IPS DF 6.9 (cell line): ENCODE measurements around the gene PRKAR1B.

Experiments used
- DNase-seq: peaks from one replicate; pipeline ENCODE4 v3.0.0-alpha.2; 2013; ENCODE audit warnings: low read depth, low spot score
- H3K27ac ChIP-seq: one replicate; pipeline ENCODE4 v1.5.1; 2013; ENCODE audit warnings: low read length, control low read depth
- H3K27me3 ChIP-seq: 2 replicates; pipeline ENCODE4 v1.6.1; 2013; ENCODE audit warnings: mild to moderate bottlenecking, low read length; ENCODE audit not compliant: control insufficient read depth, insufficient read depth
- H3K36me3 ChIP-seq: 2 replicates; pipeline ENCODE4 v1.6.1; 2013; ENCODE audit warnings: low read length; ENCODE audit not compliant: control insufficient read depth, insufficient read depth
- H3K4me1 ChIP-seq: 2 replicates; pipeline ENCODE4 v1.6.1; 2013; ENCODE audit warnings: low read length; ENCODE audit not compliant: control insufficient read depth, insufficient read depth
- H3K4me3 ChIP-seq: 2 replicates; pipeline ENCODE4 v1.5.1; 2013; ENCODE audit warnings: mild to moderate bottlenecking, low read length
- H3K9me3 ChIP-seq: 2 replicates; pipeline ENCODE4 v1.6.1; 2013; ENCODE audit warnings: low read length, inconsistent platforms; ENCODE audit not compliant: control insufficient read depth, insufficient read depth
- WGBS: extraction: QIAGEN DNeasy Blood & Tissue Kit; methylation state at CpG from one replicate; pipeline ENCODE4 v1.1.7; 2013; ENCODE audit warnings: mixed read lengths, missing lambda C conversion rate; ENCODE audit not compliant: insufficient read length, insufficient coverage; 5-methylcytosine and 5-hydroxymethylcytosine counted together

PRKAR1B gene

DNA sequence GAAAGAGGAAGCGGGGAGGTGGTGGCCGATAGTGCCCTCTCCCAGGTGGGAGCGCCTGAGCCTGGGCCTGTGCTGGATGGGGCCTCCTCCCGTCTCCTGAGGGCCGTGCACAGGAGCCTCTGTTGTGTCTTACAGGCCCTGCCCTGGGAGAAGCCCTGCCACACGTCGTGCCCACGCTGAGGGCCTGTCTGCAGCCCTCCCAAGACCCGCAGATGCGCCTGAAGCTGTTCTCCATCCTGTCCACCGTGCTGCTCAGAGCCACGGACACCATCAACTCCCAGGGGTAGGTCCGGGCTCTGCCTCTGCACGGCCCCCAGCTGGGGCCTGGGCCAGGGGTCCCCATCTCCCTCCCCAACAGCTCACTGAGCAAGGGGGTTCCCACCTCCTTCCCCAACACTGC is 43.3 kb upstream of the PRKAR1B start:
- WGBS = no CpG with 5 or more reads among the region's 14 CpGs
- peaks cover 2% of the 10 kb centered on the region; the same call in 1 of the 2 replicates for H3K4me1 ChIP-seq
- no peak overlapping the region for H3K4me3 ChIP-seq
- DNase-seq = no peak
- no peaks in the 10 kb centered on the region for H3K27me3 ChIP-seq
- no peak overlapping the region for H3K27ac ChIP-seq
- peaks cover 5% of the 10 kb centered on the region; the same call in 1 of the 2 replicates for H3K36me3 ChIP-seq
- no peaks in the 10 kb centered on the region for H3K9me3 ChIP-seq

DNA sequence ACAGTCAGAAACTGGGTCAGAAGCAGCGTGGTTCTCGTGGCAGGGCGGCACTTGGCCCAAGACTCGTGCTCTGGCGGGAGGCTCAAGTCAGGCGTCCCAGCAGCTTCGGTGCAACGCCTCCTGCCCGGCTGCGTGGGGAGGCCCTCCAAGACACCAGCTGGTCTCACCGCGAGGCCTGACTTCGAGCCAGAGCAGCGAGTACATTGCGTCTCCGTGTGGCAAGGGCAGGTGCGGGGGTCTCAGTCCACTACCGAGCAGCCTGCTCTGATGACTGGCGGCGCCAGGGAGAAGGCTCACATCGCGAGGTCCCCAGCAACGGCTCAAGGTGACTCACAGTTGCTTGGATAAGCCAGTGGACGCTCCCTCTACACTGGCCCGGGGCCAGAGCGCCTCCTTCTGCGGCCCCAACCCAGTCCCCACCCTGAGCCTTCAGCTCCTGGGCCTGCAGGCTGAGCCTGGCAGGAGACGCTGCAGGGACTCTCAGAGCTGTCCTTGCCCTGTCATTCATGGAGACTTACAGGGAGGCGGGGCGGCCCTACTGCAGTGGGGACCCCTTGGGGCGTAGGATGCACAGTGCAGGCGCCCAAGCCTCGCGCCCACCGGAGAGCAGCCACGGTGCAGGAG is 41.9 kb upstream of the PRKAR1B start:
- WGBS = no CpG with 5 or more reads among the region's 36 CpGs
- H3K4me3 ChIP-seq = no peak overlapping the region
- peaks cover 13% of the 10 kb centered on the region for H3K36me3 ChIP-seq
- peaks cover under 1% of the 10 kb centered on the region; the same call in 1 of the 2 replicates for H3K4me1 ChIP-seq
- H3K9me3 ChIP-seq = no peaks in the 10 kb centered on the region
- no peaks in the 10 kb centered on the region for H3K27me3 ChIP-seq
- H3K27ac ChIP-seq = no peak overlapping the region
- no peak for DNase-seq

DNA sequence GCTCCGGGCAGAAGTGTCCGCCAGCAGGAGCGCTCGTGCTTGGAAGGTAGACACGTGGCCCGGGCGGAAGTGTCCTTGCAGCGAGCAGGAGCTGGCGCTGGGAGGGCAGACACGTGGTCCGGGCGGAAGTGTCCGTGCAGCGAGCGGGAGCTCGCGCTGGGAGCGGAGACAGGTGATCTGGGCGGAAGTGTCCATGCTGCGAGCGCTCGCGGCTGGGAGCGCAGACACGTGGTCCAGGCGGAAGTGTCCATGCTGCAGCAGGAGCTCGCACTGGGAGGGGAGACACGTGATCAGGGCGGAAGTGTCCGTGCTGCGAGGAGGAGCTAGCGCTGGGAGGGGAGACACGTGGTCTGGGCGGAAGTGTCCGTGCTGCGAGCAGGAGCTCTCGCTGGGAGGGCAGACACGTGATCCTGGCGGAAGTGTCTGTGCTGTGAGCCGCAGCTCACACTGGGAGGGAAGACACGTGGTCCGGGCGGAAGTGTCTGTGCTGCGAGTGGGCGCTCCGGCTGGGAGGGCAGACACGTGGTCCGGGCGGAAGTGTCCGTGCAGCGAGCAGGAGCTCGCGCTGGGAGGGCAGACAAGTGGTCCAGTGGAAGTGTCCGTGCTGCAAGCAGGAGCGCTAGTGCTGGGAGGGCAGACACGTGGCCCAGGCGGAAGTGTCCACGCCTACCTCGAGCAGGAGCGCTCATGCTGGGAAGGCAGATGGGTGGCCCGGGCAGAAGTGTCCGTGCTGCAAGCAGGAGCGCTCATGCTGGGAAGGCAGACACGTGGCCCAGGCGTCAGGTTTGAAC is 41.1 kb upstream of the PRKAR1B start:
- DNase-seq = no peak
- H3K27ac ChIP-seq = no peak overlapping the region
- whole genome bisulfite sequencing = no CpG with 5 or more reads among the region's 65 CpGs
- no peaks in the 10 kb centered on the region for H3K4me1 ChIP-seq
- H3K27me3 ChIP-seq = no peaks in the 10 kb centered on the region
- no peak overlapping the region for H3K4me3 ChIP-seq
- H3K36me3 ChIP-seq = peaks cover 19% of the 10 kb centered on the region
- no peaks in the 10 kb centered on the region for H3K9me3 ChIP-seq

DNA sequence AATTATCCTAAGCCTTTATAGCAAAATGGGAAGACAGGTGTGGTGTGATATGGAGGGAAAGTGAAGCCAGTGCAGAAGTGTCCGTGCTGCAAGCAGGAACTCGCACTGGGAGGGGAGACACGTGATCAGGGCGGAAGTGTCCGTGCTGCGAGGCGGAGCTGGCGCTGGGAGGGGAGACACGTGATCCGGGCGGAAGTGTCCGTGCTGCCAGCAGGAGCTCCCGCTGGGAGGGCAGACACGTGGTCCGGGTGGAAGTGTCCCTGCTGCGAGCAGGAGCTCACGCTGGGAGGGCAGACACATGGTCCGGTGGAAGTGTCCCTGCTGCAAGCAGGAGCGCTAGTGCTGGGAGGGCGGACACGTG is 40.5 kb upstream of the PRKAR1B start:
- no peaks in the 10 kb centered on the region for H3K4me1 ChIP-seq
- no peak for DNase-seq
- H3K4me3 ChIP-seq = no peak overlapping the region
- H3K9me3 ChIP-seq = no peaks in the 10 kb centered on the region
- H3K27me3 ChIP-seq = no peaks in the 10 kb centered on the region
- no CpG with 5 or more reads among the region's 21 CpGs for WGBS
- H3K27ac ChIP-seq = no peak overlapping the region
- H3K36me3 ChIP-seq = peaks cover 19% of the 10 kb centered on the region

DNA sequence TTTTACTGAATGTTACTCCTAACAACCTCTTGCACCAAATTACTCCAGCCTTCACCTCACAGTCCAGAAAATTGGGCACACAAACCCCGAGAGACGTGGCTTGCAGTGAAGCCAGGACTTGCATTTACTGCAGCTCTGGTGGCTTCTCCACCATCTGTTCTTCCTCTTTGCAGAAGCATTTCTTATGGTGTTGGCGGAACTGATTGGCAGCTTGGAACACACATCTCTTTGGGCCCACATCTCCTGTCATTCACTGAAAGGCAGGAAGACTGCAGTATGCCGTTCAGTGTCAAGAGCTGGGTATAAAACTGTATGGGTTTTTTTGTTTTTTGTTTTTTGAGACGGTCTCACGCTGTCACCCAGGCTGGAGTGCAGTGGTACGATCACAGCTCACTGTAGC is 38.3 kb upstream of the PRKAR1B start:
- no peak overlapping the region for H3K4me3 ChIP-seq
- H3K9me3 ChIP-seq = no peaks in the 10 kb centered on the region
- DNase-seq = no peak
- H3K27ac ChIP-seq = no peak overlapping the region
- peaks cover 30% of the 10 kb centered on the region for H3K36me3 ChIP-seq
- no CpG with 5 or more reads among the region's 7 CpGs for WGBS
- no peaks in the 10 kb centered on the region for H3K4me1 ChIP-seq
- H3K27me3 ChIP-seq = no peaks in the 10 kb centered on the region

DNA sequence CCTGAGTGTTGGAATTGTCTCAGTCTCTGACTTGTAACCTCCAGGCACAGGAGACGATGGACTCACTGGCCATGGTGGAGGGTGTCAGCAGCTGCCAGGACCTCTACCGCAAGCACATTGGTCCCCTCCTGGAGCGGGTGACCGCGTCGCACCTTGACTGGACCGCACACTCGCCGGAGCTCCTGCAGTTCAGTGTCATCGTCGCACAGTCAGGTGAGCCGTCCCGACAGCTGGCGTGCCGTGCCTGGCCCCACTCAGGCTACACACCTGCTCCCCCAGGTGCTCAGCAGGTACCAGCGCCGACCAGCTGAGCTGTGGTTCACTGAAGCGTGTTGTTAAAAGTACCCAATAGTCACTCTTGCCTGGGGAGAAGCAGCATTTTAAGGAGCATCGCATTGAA is 36.7 kb upstream of the PRKAR1B start:
- no peaks in the 10 kb centered on the region for H3K27me3 ChIP-seq
- H3K4me3 ChIP-seq = no peak overlapping the region
- DNase-seq = no peak
- WGBS = no CpG with 5 or more reads among the region's 19 CpGs
- H3K27ac ChIP-seq = no peak overlapping the region
- no peaks in the 10 kb centered on the region for H3K9me3 ChIP-seq
- H3K4me1 ChIP-seq = no peaks in the 10 kb centered on the region
- H3K36me3 ChIP-seq = peaks cover 35% of the 10 kb centered on the region

DNA sequence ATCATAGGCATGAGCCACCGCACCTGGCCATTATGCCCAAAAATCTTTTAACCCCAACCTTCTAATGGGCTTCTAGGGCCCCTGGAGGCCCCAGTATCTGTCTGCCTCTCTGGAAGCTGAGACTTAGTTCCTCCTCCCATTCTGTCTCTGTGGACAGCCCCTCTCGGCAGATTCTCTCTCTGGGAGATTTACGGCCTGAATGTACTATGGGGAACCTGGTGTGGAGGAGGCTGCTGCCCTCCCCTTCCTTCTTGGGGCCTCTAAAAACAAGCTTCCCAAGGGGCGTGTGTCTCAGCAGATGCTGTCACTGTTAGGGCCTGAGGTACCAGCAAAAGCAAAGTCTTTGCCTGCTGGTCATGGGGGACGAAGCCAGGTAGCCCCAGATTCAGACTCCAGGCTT is 35.8 kb upstream of the PRKAR1B start:
- no CpG with 5 or more reads among the region's 5 CpGs for WGBS
- no peak overlapping the region for H3K27ac ChIP-seq
- H3K36me3 ChIP-seq = peaks cover 35% of the 10 kb centered on the region
- no peaks in the 10 kb centered on the region for H3K4me1 ChIP-seq
- no peaks in the 10 kb centered on the region for H3K9me3 ChIP-seq
- no peaks in the 10 kb centered on the region for H3K27me3 ChIP-seq
- DNase-seq = no peak
- no peak overlapping the region for H3K4me3 ChIP-seq

DNA sequence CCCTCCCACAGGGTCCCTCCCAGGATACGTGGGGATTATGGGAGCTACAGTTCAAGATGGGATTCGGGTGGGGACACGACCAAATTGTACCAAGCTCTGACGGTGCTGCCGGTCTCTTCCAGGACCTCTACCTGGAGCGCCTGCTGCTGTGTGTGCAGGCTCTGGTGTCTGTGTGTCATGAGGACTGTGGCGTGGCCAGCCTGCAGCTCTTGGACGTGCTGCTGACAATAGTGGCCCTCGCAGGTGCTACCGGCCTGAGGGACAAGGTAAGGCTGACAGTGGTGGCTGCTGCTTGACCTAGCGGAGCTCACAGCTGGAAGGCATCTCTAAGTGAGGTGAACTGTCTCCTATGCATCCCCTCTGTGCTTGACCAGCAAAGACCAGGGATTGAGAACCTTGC is 34.5 kb upstream of the PRKAR1B start:
- Histone ChIP-seq H3K27ac (no peak overlapping the region), H3K4me3 (no peak overlapping the region), H3K4me1 (no peaks in the 10 kb centered on the region), H3K9me3 (no peaks in the 10 kb centered on the region), H3K27me3 (no peaks in the 10 kb centered on the region), H3K36me3 (peaks cover 43% of the 10 kb centered on the region)
- DNase-seq = no peak
- WGBS = no CpG with 5 or more reads among the region's 11 CpGs

DNA sequence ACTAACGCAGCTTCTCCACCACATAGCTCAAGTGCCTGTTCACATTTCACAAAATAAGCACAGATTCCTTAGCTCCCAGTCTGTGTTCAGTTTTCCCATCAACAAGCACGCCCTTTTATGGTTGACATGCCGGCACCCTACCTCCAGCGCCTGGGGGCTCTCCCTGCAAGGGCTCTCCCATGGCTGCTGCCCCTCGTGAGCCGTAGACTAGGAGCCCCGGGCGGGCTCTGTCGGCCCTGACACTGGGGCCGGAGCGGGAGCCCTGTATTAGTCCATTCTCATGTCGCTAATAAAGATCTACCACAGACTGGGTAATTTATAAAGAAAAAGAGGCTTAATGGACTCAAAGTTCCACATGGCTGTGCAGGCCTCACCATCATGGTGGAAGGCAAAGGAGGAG is 34.0 kb upstream of the PRKAR1B start:
- H3K9me3 ChIP-seq = no peaks in the 10 kb centered on the region
- H3K36me3 ChIP-seq = peaks cover 43% of the 10 kb centered on the region
- DNase-seq = no peak
- H3K27me3 ChIP-seq = no peaks in the 10 kb centered on the region
- H3K27ac ChIP-seq = no peak overlapping the region
- no CpG with 5 or more reads among the region's 12 CpGs for WGBS
- no peak overlapping the region for H3K4me3 ChIP-seq
- no peaks in the 10 kb centered on the region for H3K4me1 ChIP-seq

DNA sequence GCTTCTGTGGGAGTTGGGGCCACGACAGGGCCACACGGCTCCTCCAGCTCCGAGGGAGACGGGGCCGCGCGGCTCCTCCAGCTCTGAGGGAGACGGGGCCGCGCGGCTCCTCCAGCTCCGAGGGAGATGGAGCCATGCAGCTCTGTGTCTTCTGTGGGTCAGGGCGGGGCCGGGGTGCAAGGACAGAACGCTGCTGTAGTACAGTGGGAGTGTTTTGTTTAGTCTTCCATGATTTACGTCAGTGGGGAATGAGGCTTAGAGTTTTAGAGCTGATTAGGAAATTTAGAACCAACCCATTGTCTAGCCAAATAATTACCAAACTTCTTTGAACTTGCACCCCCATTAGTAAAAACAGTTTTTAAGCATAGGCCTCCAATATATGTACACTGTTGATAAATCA is 32.9 kb upstream of the PRKAR1B start:
- H3K27me3 ChIP-seq = no peaks in the 10 kb centered on the region
- no peaks in the 10 kb centered on the region for H3K9me3 ChIP-seq
- H3K36me3 ChIP-seq = peaks cover 45% of the 10 kb centered on the region
- no peak overlapping the region for H3K27ac ChIP-seq
- no peaks in the 10 kb centered on the region for H3K4me1 ChIP-seq
- no peak overlapping the region for H3K4me3 ChIP-seq
- no CpG with 5 or more reads among the region's 16 CpGs for WGBS
- no peak for DNase-seq

DNA sequence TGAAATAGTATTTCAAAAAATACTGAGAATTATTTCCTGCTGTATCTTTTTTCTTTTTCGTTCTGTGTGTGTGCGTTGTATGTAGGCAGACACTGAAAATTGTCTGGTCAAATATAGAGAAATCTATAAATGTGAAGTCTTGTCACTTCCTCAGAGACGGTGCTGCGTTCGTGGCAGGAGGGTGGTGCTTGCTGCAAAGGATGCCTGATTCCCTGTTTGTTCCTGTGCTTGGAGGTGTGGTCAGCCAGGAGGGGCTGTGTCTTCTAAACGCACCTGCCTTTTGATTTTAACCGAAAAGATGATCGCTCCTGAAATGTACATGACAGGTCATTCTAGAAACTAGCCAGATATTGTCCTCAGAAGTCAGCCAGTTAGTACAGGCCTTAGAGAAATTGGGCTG is 32.5 kb upstream of the PRKAR1B start:
- Histone ChIP-seq H3K36me3 (peaks cover 48% of the 10 kb centered on the region), H3K4me1 (no peaks in the 10 kb centered on the region), H3K9me3 (no peaks in the 10 kb centered on the region), H3K27ac (no peak overlapping the region), H3K4me3 (no peak overlapping the region), H3K27me3 (no peaks in the 10 kb centered on the region)
- no peak for DNase-seq
- no CpG with 5 or more reads among the region's 8 CpGs for WGBS
